ENCODE results near the gene PLEKHN1.
"Not testable (repeated sequence)": the region's sequence is repeated elsewhere in the genome, so short reads cannot be mapped to it uniquely, and the experiment has no call there.

PLEKHN1 gene

GRCh38 chr1:988061-988460 lies 21.8 kb downstream of the PLEKHN1 start:
- not testable (repeated sequence) for H3K36me3 ChIP-seq (ENCODE audit: control insufficient read depth, insufficient read depth, low read length); H3K4me3 ChIP-seq (ENCODE audit: extremely low read depth, insufficient read depth, low read length, poor library complexity, severe bottlenecking); H3K4me1 ChIP-seq (ENCODE audit: control insufficient read depth, insufficient read depth, low read length, poor library complexity, severe bottlenecking); H3K27ac ChIP-seq (ENCODE audit: low read depth, low read length, severe bottlenecking)
- peaks cover 10% of the 10 kb centered on the region for H3K9me3 ChIP-seq (ENCODE audit: control insufficient read depth, low read length)
- WGBS, 2 experiments (ENCODE audit: insufficient coverage in 2 of 2): 60 to 74% methylated on average over 4 of the region's 5 CpGs

- not testable (repeated sequence) for H3K4me1 ChIP-seq (ENCODE audit: control insufficient read depth, insufficient read depth, low read length, poor library complexity, severe bottlenecking); H3K36me3 ChIP-seq (ENCODE audit: control insufficient read depth, insufficient read depth, low read length); H3K4me3 ChIP-seq (ENCODE audit: extremely low read depth, insufficient read depth, low read length, poor library complexity, severe bottlenecking); H3K27ac ChIP-seq (ENCODE audit: low read depth, low read length, severe bottlenecking)
- WGBS, 2 experiments (ENCODE audit: insufficient coverage in 2 of 2): 88 to 97% methylated on average over 3 of the region's 6 CpGs
- peaks cover 10% of the 10 kb centered on the region for H3K9me3 ChIP-seq (ENCODE audit: control insufficient read depth, low read length)
Measured at GRCh38 chr1:991275-991674, 25.0 kb downstream of the PLEKHN1 start.

GRCh38 chr1:991895-992294 lies 25.6 kb downstream of the PLEKHN1 start:
- WGBS, 2 experiments (ENCODE audit: insufficient coverage in 2 of 2): 91 to 95% methylated on average over 7 of the region's 10 CpGs
- Histone ChIP-seq H3K27ac (ENCODE audit: low read depth, low read length, severe bottlenecking) (no peak overlapping the region), H3K4me3 (ENCODE audit: extremely low read depth, insufficient read depth, low read length, poor library complexity, severe bottlenecking) (no peak overlapping the region), H3K9me3 (ENCODE audit: control insufficient read depth, low read length) (peaks cover 10% of the 10 kb centered on the region), H3K4me1 (ENCODE audit: control insufficient read depth, insufficient read depth, low read length, poor library complexity, severe bottlenecking) (no peaks in the 10 kb centered on the region), H3K36me3 (ENCODE audit: control insufficient read depth, insufficient read depth, low read length) (no peaks in the 10 kb centered on the region)

- Histone ChIP-seq H3K4me3 (ENCODE audit: extremely low read depth, insufficient read depth, low read length, poor library complexity, severe bottlenecking) (no peak overlapping the region), H3K4me1 (ENCODE audit: control insufficient read depth, insufficient read depth, low read length, poor library complexity, severe bottlenecking) (peaks cover 1% of the 10 kb centered on the region), H3K36me3 (ENCODE audit: control insufficient read depth, insufficient read depth, low read length) (no peaks in the 10 kb centered on the region), H3K9me3 (ENCODE audit: control insufficient read depth, low read length) (peaks cover 10% of the 10 kb centered on the region), H3K27ac (ENCODE audit: low read depth, low read length, severe bottlenecking) (no peak overlapping the region)
- WGBS, 2 experiments (ENCODE audit: insufficient coverage in 2 of 2): 67 to 100% methylated on average over 1 of the region's 7 CpGs
Measured at GRCh38 chr1:992362-992761, 26.1 kb downstream of the PLEKHN1 start.

- Histone ChIP-seq H3K9me3 (ENCODE audit: control insufficient read depth, low read length) (peaks cover 10% of the 10 kb centered on the region), H3K4me1 (ENCODE audit: control insufficient read depth, insufficient read depth, low read length, poor library complexity, severe bottlenecking) (peaks cover 7% of the 10 kb centered on the region), H3K27ac (ENCODE audit: low read depth, low read length, severe bottlenecking) (no peak overlapping the region), H3K4me3 (ENCODE audit: extremely low read depth, insufficient read depth, low read length, poor library complexity, severe bottlenecking) (no peak overlapping the region), H3K36me3 (ENCODE audit: control insufficient read depth, insufficient read depth, low read length) (no peaks in the 10 kb centered on the region)
- 46 to 84% methylated on average over 3 to 12 of the region's 15 CpGs for WGBS, 2 experiments (ENCODE audit: insufficient coverage in 2 of 2)
Measured at GRCh38 chr1:993379-993995, 27.2 kb downstream of the PLEKHN1 start.

- not testable (repeated sequence) for H3K4me1 ChIP-seq (ENCODE audit: control insufficient read depth, insufficient read depth, low read length, poor library complexity, severe bottlenecking); H3K4me3 ChIP-seq (ENCODE audit: extremely low read depth, insufficient read depth, low read length, poor library complexity, severe bottlenecking); H3K36me3 ChIP-seq (ENCODE audit: control insufficient read depth, insufficient read depth, low read length); H3K27ac ChIP-seq (ENCODE audit: low read depth, low read length, severe bottlenecking)
- H3K9me3 ChIP-seq (ENCODE audit: control insufficient read depth, low read length): peaks cover 10% of the 10 kb centered on the region
- WGBS, 2 experiments (ENCODE audit: insufficient coverage in 2 of 2): 93 to 97% methylated on average over 5 to 6 of the region's 6 CpGs
Measured at GRCh38 chr1:994546-994945, 28.3 kb downstream of the PLEKHN1 start.

GRCh38 chr1:995665-996633 lies 29.7 kb downstream of the PLEKHN1 start:
- Histone ChIP-seq H3K36me3 (ENCODE audit: control insufficient read depth, insufficient read depth, low read length) (no peaks in the 10 kb centered on the region), H3K4me1 (ENCODE audit: control insufficient read depth, insufficient read depth, low read length, poor library complexity, severe bottlenecking) (peaks cover 7% of the 10 kb centered on the region), H3K9me3 (ENCODE audit: control insufficient read depth, low read length) (peaks cover 10% of the 10 kb centered on the region), H3K27ac (ENCODE audit: low read depth, low read length, severe bottlenecking) (no peak overlapping the region), H3K4me3 (ENCODE audit: extremely low read depth, insufficient read depth, low read length, poor library complexity, severe bottlenecking) (no peak overlapping the region)
- 65 to 67% methylated on average over 15 of the region's 30 CpGs for WGBS, 2 experiments (ENCODE audit: insufficient coverage in 2 of 2)

- WGBS, 2 experiments (ENCODE audit: insufficient coverage in 2 of 2): 55 to 59% methylated on average over 21 to 22 of the region's 24 CpGs
- peaks cover 7% of the 10 kb centered on the region for H3K9me3 ChIP-seq (ENCODE audit: control insufficient read depth, low read length)
- H3K27ac ChIP-seq (ENCODE audit: low read depth, low read length, severe bottlenecking): no peak overlapping the region
- peaks cover 7% of the 10 kb centered on the region for H3K4me1 ChIP-seq (ENCODE audit: control insufficient read depth, insufficient read depth, low read length, poor library complexity, severe bottlenecking)
- no peaks in the 10 kb centered on the region for H3K36me3 ChIP-seq (ENCODE audit: control insufficient read depth, insufficient read depth, low read length)
- H3K4me3 ChIP-seq (ENCODE audit: extremely low read depth, insufficient read depth, low read length, poor library complexity, severe bottlenecking): no peak overlapping the region
Measured at GRCh38 chr1:996851-997712, 30.8 kb downstream of the PLEKHN1 start.

- Histone ChIP-seq H3K4me1 (ENCODE audit: control insufficient read depth, insufficient read depth, low read length, poor library complexity, severe bottlenecking) (peaks cover 7% of the 10 kb centered on the region), H3K27ac (ENCODE audit: low read depth, low read length, severe bottlenecking) (no peak overlapping the region), H3K4me3 (ENCODE audit: extremely low read depth, insufficient read depth, low read length, poor library complexity, severe bottlenecking) (peak overlapping the region; percentile 68), H3K36me3 (ENCODE audit: control insufficient read depth, insufficient read depth, low read length) (no peaks in the 10 kb centered on the region), H3K9me3 (ENCODE audit: control insufficient read depth, low read length) (peaks cover 4% of the 10 kb centered on the region)
- 42 to 60% methylated on average over 3 of the region's 3 CpGs for WGBS, 2 experiments (ENCODE audit: insufficient coverage in 2 of 2)
Measured at GRCh38 chr1:997713-997992, 31.4 kb downstream of the PLEKHN1 start.

GRCh38 chr1:997993-998744 lies 31.9 kb downstream of the PLEKHN1 start:
- Histone ChIP-seq H3K4me1 (ENCODE audit: control insufficient read depth, insufficient read depth, low read length, poor library complexity, severe bottlenecking) (peaks cover 12% of the 10 kb centered on the region), H3K27ac (ENCODE audit: low read depth, low read length, severe bottlenecking) (no peak overlapping the region), H3K4me3 (ENCODE audit: extremely low read depth, insufficient read depth, low read length, poor library complexity, severe bottlenecking) (peak overlapping the region; percentile 68), H3K36me3 (ENCODE audit: control insufficient read depth, insufficient read depth, low read length) (no peaks in the 10 kb centered on the region), H3K9me3 (ENCODE audit: control insufficient read depth, low read length) (no peaks in the 10 kb centered on the region)
- whole genome bisulfite sequencing, 2 experiments (ENCODE audit: insufficient coverage in 2 of 2): 12 to 19% methylated on average over 51 to 72 of the region's 75 CpGs
